Stimulated activated naive CD8-positive, alpha-beta T cell treated with anti-CD3 and anti-CD28 coated beads, Interleukin-15, amount 100 ng/mL, for 72 hours (primary cell): ENCODE measurements around the gene ERCC2.

Experiments
- ATAC-seq: fragments of 150-1000 bp; cut with Tn5 transposase; 2 replicates; pipeline ENCODE4 v1.10.0; 2021; ENCODE audit warnings: mild to moderate bottlenecking, moderate library complexity
- DNase-seq, 2 donors: peaks; one replicate each; pipeline ENCODE4 v3.0.0; 2021 to 2022
- H3K27ac Mint-ChIP-seq, 2 donors: one replicate each; pipeline ENCODE4 v1.8.0; 2022; ENCODE audit warnings: mild to moderate bottlenecking in 2 of 2, mixed read lengths in 2 of 2, moderate library complexity in 2 of 2
- H3K27me3 Mint-ChIP-seq: one replicate; pipeline ENCODE4 v1.8.0; 2022; ENCODE audit warnings: mixed read lengths
- H3K4me1 Mint-ChIP-seq: one replicate; pipeline ENCODE4 v1.8.0; 2022; ENCODE audit warnings: mild to moderate bottlenecking, mixed read lengths
- H3K4me3 Mint-ChIP-seq, 2 donors: one replicate each; pipeline ENCODE4 v1.8.0; 2022; ENCODE audit warnings: mild to moderate bottlenecking in 2 of 2, mixed read lengths in 2 of 2, moderate library complexity in 1 of 2
- H3K9me3 Mint-ChIP-seq, 2 donors: one replicate each; pipeline ENCODE4 v1.8.0; 2022; ENCODE audit warnings: mixed read lengths in 2 of 2

ERCC2 gene

GRCh38 chr19:45351401-45351952, 18.9 kb downstream of the ERCC2 start:
- Mint-ChIP-seq H3K27me3 (peaks cover 1% of the 10 kb centered on the region), H3K27ac (no peak overlapping the region), H3K4me1 (peaks cover 8% of the 10 kb centered on the region), H3K4me3 (no peak overlapping the region), H3K9me3 (no peaks in the 10 kb centered on the region)
- ATAC-seq: no peak
- DNase-seq: no peak

GRCh38 chr19:45350477-45351058, 19.8 kb downstream of the ERCC2 start:
- Mint-ChIP-seq H3K9me3 (no peaks in the 10 kb centered on the region), H3K4me3 (no peak overlapping the region)
- no peak for ATAC-seq

GRCh38 chr19:45349430-45349941, 20.9 kb downstream of the ERCC2 start:
- H3K27ac Mint-ChIP-seq: no peak overlapping the region
- peaks cover 20% of the 10 kb centered on the region for H3K27me3 Mint-ChIP-seq
- no peaks in the 10 kb centered on the region for H3K9me3 Mint-ChIP-seq
- DNase-seq: no peak
- H3K4me1 Mint-ChIP-seq: peaks cover 8% of the 10 kb centered on the region
- no peak for ATAC-seq
- no peak overlapping the region for H3K4me3 Mint-ChIP-seq

More at GRCh38 chr19:45350477-45351058, 19.8 kb downstream of the ERCC2 start:
- Mint-ChIP-seq H3K4me1 (peaks cover 8% of the 10 kb centered on the region), H3K27me3 (peaks cover 9% of the 10 kb centered on the region), H3K27ac (no peak overlapping the region)
- no peak for DNase-seq

- ATAC-seq (no peak), DNase-seq (no peak)
- H3K4me1 Mint-ChIP-seq: peaks cover 8% of the 10 kb centered on the region
- peaks cover 24% of the 10 kb centered on the region for H3K27me3 Mint-ChIP-seq
- H3K9me3 Mint-ChIP-seq: no peaks in the 10 kb centered on the region
- no peak overlapping the region for H3K4me3 Mint-ChIP-seq
- no peak overlapping the region for H3K27ac Mint-ChIP-seq
These were observed 21.3 kb downstream of the ERCC2 start for GRCh38 chr19:45349126-45349415.

GRCh38 chr19:45348367-45349125, 21.8 kb downstream of the ERCC2 start:
- peaks cover 26% of the 10 kb centered on the region for H3K27me3 Mint-ChIP-seq
- no peak for ATAC-seq
- no peaks in the 10 kb centered on the region for H3K9me3 Mint-ChIP-seq
- DNase-seq: no peak
- no peak overlapping the region for H3K27ac Mint-ChIP-seq
- peaks cover 8% of the 10 kb centered on the region for H3K4me1 Mint-ChIP-seq
- H3K4me3 Mint-ChIP-seq: no peak overlapping the region

GRCh38 chr19:45347570-45348366, 22.6 kb downstream of the ERCC2 start:
- ATAC-seq (no peak), DNase-seq (no peak)
- Mint-ChIP-seq H3K4me3 (no peak overlapping the region), H3K9me3 (no peaks in the 10 kb centered on the region), H3K27ac (peak overlapping the region in 1 of 2 donors; percentile 25), H3K27me3 (peaks cover 26% of the 10 kb centered on the region), H3K4me1 (peaks cover 8% of the 10 kb centered on the region)

GRCh38 chr19:45346449-45346848, 23.9 kb downstream of the ERCC2 start:
- ATAC-seq: no peak
- Mint-ChIP-seq H3K4me3 (no peak overlapping the region), H3K9me3 (no peaks in the 10 kb centered on the region), H3K27me3 (peaks cover 26% of the 10 kb centered on the region), H3K27ac (no peak overlapping the region), H3K4me1 (peaks cover 8% of the 10 kb centered on the region)
- DNase-seq: no peak

GRCh38 chr19:45345506-45345860, 24.9 kb downstream of the ERCC2 start:
- Mint-ChIP-seq H3K27me3 (peaks cover 27% of the 10 kb centered on the region), H3K4me3 (no peak overlapping the region), H3K4me1 (peaks cover 8% of the 10 kb centered on the region), H3K27ac (no peak overlapping the region), H3K9me3 (no peaks in the 10 kb centered on the region)
- no peak for DNase-seq
- ATAC-seq: no peak

GRCh38 chr19:45344621-45345505, 25.5 kb downstream of the ERCC2 start:
- no peak for DNase-seq
- Mint-ChIP-seq H3K27ac (peak overlapping the region in 1 of 2 donors; percentile 49), H3K27me3 (peaks cover 33% of the 10 kb centered on the region), H3K4me3 (no peak overlapping the region), H3K9me3 (no peaks in the 10 kb centered on the region), H3K4me1 (peaks cover 14% of the 10 kb centered on the region)
- ATAC-seq: no peak

- peaks cover 36% of the 10 kb centered on the region for H3K27me3 Mint-ChIP-seq
- no peak for ATAC-seq
- no peaks in the 10 kb centered on the region for H3K9me3 Mint-ChIP-seq
- H3K4me1 Mint-ChIP-seq: peaks cover 7% of the 10 kb centered on the region
- no peak overlapping the region for H3K27ac Mint-ChIP-seq
- no peak for DNase-seq
- no peak overlapping the region for H3K4me3 Mint-ChIP-seq
These were observed 27.5 kb downstream of the ERCC2 start for GRCh38 chr19:45342911-45343310.

- ATAC-seq (peak; percentile 42), DNase-seq (no peak)
- Mint-ChIP-seq H3K27me3 (peaks cover 41% of the 10 kb centered on the region), H3K9me3 (no peaks in the 10 kb centered on the region), H3K4me1 (peaks cover 6% of the 10 kb centered on the region), H3K27ac (no peak overlapping the region), H3K4me3 (no peak overlapping the region)
These were observed 29.4 kb downstream of the ERCC2 start for GRCh38 chr19:45340899-45341453.

GRCh38 chr19:45340232-45340898, 30.0 kb downstream of the ERCC2 start, which contains the start of gene KLC3:
Gene KLC3 (plus strand): TSS chr19:45340750. CDS start chr19:45345542, 4,792 bp downstream.
- Mint-ChIP-seq H3K27me3 (peaks cover 36% of the 10 kb centered on the region), H3K9me3 (no peaks in the 10 kb centered on the region), H3K27ac (no peak within 1 kb of the TSS), H3K4me1 (peaks cover 6% of the 10 kb centered on the region), H3K4me3 (peak within 1 kb of the TSS; percentile 78)
- ATAC-seq (peak; percentile 26), DNase-seq (peak in 1 of 2 donors; percentile 25)

GRCh38 chr19:45339629-45340028, 30.7 kb downstream of the ERCC2 start:
- H3K4me1 Mint-ChIP-seq: peaks cover 6% of the 10 kb centered on the region
- peak overlapping the region in 1 of 2 donors; percentile 78 for H3K4me3 Mint-ChIP-seq
- H3K9me3 Mint-ChIP-seq: no peaks in the 10 kb centered on the region
- H3K27me3 Mint-ChIP-seq: peaks cover 29% of the 10 kb centered on the region
- H3K27ac Mint-ChIP-seq: no peak overlapping the region
- DNase-seq (no peak), ATAC-seq (no peak)

GRCh38 chr19:45336696-45337251, 33.6 kb downstream of the ERCC2 start:
- no peak overlapping the region for H3K4me3 Mint-ChIP-seq
- no peaks in the 10 kb centered on the region for H3K9me3 Mint-ChIP-seq
- H3K4me1 Mint-ChIP-seq: peaks cover 6% of the 10 kb centered on the region
- DNase-seq: no peak
- no peak for ATAC-seq
- H3K27ac Mint-ChIP-seq: no peak overlapping the region
- H3K27me3 Mint-ChIP-seq: peaks cover 21% of the 10 kb centered on the region
